ENCODE data around the gene HIGD1A. TPM values are rescaled to one million over a fixed set of nuclear protein-coding genes. Genes with fewer than 3 reads are reported as not detected.

Gene HIGD1A
- total RNA-seq, 2 donors from 2014 or later = 36.3 to 52.4 TPM

DNA sequence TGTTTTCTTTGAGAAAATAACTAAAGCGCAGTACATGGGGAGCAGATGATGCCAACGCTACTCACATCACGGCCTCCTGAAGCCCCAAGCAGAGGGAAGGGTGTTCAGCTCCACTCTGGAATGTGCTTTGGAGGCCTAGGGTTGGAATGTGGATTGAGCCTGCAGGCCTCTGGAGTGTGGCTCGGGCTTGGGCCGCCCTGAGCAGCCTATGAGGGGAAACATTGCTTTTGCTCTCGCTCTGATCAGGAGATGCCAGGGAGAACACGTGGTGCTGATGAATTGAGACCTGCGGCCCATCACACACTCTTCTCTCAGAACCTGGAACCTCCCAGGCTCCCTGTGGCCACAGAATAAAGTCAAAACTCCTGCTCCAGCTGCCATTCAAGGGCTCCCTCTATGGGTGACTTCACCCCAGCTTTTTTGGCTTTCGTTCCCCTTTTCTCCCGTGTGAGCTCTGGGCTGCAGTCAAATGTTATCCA is 54.5 kb downstream of the HIGD1A start:
- DNase-seq (peak in 2 of 4 donors; percentile 36 to 49), ATAC-seq (peak; percentile 63)
- H3K4me1 ChIP-seq = peaks cover 45% of the 10 kb centered on the region
- 48 to 56% methylated on average over 9 to 10 of the region's 10 CpGs for WGBS, 2 donors
- peak overlapping the region; percentile 22 to 79 (median 54) for H3K27ac ChIP-seq
- H3K9me3 ChIP-seq = no peaks in the 10 kb centered on the region
- TF ChIP-seq, protein P1, sequence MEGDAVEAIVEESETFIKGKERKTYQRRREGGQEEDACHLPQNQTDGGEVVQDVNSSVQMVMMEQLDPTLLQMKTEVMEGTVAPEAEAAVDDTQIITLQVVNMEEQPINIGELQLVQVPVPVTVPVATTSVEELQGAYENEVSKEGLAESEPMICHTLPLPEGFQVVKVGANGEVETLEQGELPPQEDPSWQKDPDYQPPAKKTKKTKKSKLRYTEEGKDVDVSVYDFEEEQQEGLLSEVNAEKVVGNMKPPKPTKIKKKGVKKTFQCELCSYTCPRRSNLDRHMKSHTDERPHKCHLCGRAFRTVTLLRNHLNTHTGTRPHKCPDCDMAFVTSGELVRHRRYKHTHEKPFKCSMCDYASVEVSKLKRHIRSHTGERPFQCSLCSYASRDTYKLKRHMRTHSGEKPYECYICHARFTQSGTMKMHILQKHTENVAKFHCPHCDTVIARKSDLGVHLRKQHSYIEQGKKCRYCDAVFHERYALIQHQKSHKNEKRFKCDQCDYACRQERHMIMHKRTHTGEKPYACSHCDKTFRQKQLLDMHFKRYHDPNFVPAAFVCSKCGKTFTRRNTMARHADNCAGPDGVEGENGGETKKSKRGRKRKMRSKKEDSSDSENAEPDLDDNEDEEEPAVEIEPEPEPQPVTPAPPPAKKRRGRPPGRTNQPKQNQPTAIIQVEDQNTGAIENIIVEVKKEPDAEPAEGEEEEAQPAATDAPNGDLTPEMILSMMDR (IDR thresholded peaks at IDR 0.05) = peak in 5 of 7 experiments; percentile 10 to 44 (median 24)
- TF ChIP-seq POLR2A (IDR thresholded peaks at IDR 0.05) = peak in 2 of 3 donors; percentile 6 to 18
- no peaks in the 10 kb centered on the region for H3K36me3 ChIP-seq (replicated peaks in 1 of 2; ENCODE audit: insufficient read depth in 1 of 2, low read depth in 2 of 2)
- H3K4me3 ChIP-seq = no peak overlapping the region
- intact Hi-C loops (cut with DNase I) = no loop called here
- H3K27me3 ChIP-seq = no peaks in the 10 kb centered on the region

DNA sequence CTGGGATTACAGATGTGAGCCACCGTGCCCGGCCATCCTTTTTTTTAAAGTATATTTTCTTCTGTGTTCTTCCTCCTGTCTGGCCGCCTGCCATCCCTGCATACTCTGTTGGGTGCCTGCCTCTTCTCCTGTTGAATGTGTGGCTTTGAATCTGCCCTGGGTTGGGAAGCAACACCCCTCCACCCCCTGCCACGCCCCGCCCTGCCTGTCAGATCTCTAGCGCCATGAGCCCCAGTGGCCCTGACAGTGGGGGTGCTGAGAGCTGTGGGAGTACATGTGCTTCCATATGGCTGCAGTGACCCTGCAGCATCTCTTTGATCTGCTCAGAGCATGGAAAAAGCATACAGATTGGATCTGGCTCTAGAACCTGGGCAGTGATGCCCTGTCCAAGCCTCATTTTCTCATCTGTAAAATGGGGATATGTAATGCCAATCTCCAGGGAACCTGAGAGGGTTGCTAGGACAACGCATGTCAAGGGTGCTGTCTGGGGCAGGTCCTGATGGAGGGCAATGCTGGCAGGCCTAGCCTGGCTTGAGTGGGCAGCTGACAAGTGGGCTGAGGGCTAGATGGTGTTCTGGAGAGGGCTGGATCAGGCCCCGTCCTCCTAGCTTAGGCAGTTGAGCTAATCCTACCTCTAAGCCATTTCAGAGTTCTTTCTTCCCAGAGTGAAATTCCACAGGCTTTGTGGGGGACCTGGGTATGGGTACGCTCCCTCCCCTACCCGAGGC is 55.1 kb downstream of the HIGD1A start:
- intact Hi-C loops (cut with DNase I) = no loop called here
- DNase-seq (peak in 3 of 4 donors; percentile 29 to 48 (median 31)), ATAC-seq (no peak)
- no peaks in the 10 kb centered on the region for H3K27me3 ChIP-seq
- H3K36me3 ChIP-seq (replicated peaks in 1 of 2; ENCODE audit: insufficient read depth in 1 of 2, low read depth in 2 of 2) = no peaks in the 10 kb centered on the region
- H3K27ac ChIP-seq = peak overlapping the region; percentile 22 to 79 (median 54)
- H3K9me3 ChIP-seq = no peaks in the 10 kb centered on the region
- H3K4me3 ChIP-seq = no peak overlapping the region
- H3K4me1 ChIP-seq = peaks cover 47% of the 10 kb centered on the region
- TF ChIP-seq, protein P1 (IDR thresholded peaks at IDR 0.05) = no peak
- no peak for TF ChIP-seq POLR2A (IDR thresholded peaks at IDR 0.05)
- WGBS, 2 donors = 57 to 69% methylated on average over 7 to 10 of the region's 10 CpGs

DNA sequence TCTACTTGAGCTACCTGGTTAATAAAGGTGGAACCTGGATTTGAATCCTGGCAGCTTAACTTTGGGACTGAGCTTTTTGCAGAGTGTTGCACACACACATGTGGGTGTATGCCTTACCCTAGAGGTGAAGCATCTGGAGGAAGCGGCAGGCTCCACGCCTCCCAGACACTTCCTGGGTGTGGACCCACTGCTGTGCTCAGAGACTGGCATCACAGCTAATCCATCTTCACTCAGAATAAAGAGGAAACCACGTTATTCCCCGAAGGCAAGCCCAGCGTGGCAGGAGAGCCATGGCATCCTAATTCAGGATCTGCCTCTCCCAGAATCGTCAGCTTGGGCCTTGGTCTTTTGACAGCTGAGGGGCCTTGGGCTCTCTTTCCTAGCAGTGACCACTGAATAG is 56.7 kb downstream of the HIGD1A start:
- no peaks in the 10 kb centered on the region for H3K9me3 ChIP-seq
- no peak overlapping the region for H3K4me3 ChIP-seq
- no peak for ATAC-seq
- intact Hi-C loops (cut with DNase I) = no loop called here
- 69 to 75% methylated on average over 4 to 6 of the region's 6 CpGs for WGBS, 2 donors
- peaks cover 47% of the 10 kb centered on the region for H3K4me1 ChIP-seq
- no peaks in the 10 kb centered on the region for H3K27me3 ChIP-seq
- no peaks in the 10 kb centered on the region for H3K36me3 ChIP-seq (replicated peaks in 1 of 2; ENCODE audit: insufficient read depth in 1 of 2, low read depth in 2 of 2)
- H3K27ac ChIP-seq = peak overlapping the region in 3 of 4 donors; percentile 73 to 79 (median 75)
- no peak for TF ChIP-seq POLR2A (IDR thresholded peaks at IDR 0.05)
- TF ChIP-seq, protein P1 (IDR thresholded peaks at IDR 0.05) = no peak
- DNase-seq = no peak

DNA sequence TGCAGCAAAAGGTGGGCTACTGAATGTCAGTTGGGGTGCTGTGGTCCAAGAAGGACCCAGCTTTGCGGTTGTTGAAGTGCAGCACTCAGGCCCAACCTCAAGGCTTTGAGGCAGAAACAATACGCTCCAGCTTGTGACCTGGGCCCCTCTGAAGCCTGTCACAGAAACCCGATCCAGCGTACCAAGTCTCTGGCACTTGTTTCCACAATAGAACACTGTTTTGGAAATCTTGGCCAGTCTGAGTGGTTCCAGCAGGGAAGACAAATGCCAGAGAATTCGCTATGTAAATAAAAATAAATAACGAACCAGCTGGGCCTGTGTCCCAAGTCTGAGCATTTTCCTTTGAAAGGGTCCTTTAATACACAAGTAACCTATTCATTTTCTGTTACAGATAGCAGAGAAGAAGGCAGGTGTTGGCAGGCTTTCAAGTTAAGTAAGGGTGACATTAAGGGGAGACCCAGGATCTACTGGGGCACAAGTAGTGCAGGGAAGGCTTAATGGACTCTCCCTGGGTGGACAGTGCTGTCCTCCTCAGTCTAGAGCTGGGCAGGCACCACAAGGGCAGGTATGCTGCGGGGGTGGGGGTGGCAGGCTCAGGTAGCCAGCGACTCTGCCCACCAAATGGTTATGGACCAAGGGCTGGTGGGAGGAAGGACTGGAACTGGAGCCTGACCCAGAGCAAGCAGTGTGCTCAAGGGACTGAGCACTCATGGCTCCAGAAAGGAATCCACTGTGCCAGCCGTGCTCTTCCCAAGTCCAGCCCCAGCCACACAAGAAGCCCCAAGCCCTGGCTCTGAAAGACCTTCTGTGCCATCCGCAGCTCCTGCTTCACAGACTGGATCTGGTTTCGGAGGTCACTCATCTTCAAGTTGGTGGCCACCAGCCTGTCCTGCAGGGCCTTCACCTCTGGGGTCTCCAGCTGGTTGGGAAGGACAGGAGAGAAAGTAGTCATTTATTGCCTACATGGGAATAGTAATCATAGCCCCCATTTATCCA is 57.5 kb downstream of the HIGD1A start:
- peak overlapping the region; percentile 48 to 79 (median 74) for H3K27ac ChIP-seq
- H3K4me1 ChIP-seq = peaks cover 47% of the 10 kb centered on the region
- DNase-seq (peak in 3 of 4 donors; percentile 32 to 57 (median 54)), ATAC-seq (peak; percentile 63)
- TF ChIP-seq, protein P1 (IDR thresholded peaks at IDR 0.05) = no peak
- TF ChIP-seq POLR2A (IDR thresholded peaks at IDR 0.05) = peak in 1 of 3 donors; percentile 23
- no peak overlapping the region for H3K4me3 ChIP-seq
- intact Hi-C loops (cut with DNase I) = no loop called here
- H3K27me3 ChIP-seq = no peaks in the 10 kb centered on the region
- no peaks in the 10 kb centered on the region for H3K9me3 ChIP-seq
- WGBS, 2 donors = 45 to 60% methylated on average over 11 of the region's 11 CpGs
- H3K36me3 ChIP-seq (replicated peaks in 1 of 2; ENCODE audit: insufficient read depth in 1 of 2, low read depth in 2 of 2) = no peaks in the 10 kb centered on the region
